IMR-90 (cell line): ENCODE data around the gene PDZD8. TPM values are rescaled to one million over a fixed set of nuclear protein-coding genes. Genes with fewer than 3 reads are reported as not detected.

Experiments
- ATAC-seq: fragments of 200-7000 bp; cut with Tn5 transposase; 2 replicates; pipeline ENCODE4 v1.9.1; 2020; ENCODE audit warnings: low read depth, mild to moderate bottlenecking, moderate library complexity
- BruUV-seq: library from RNA; stranded (reverse); fragments of 400-500 nt; replicated peaks from 2 replicates; lab custom pipeline; 2021; lab: Mats Ljungman, UMichigan
- CTCF ChIA-PET: fragments of 300-600 bp; formaldehyde crosslinking; extraction: SDS; loops from one replicate; lab custom pipeline; 2021; ENCODE audit warnings: antibody characterized with exemption; lab: Yijun Ruan, JAX
- POLR2A ChIA-PET: fragments of 300-600 bp; sonication (Branson Sonifier 250); formaldehyde crosslinking; loops from one replicate; lab custom pipeline; 2022; ENCODE audit warnings: antibody characterized with exemption; ENCODE audit not compliant: unreplicated experiment; lab: Charles Lee
- DNase-seq: peaks from one replicate; pipeline ENCODE4 v3.0.0; 2013
- H2AFZ ChIP-seq: replicated peaks from 2 replicates; pipeline ENCODE3; 2013; ENCODE audit warnings: low read length, mild to moderate bottlenecking; ENCODE audit not compliant: poor library complexity
- H2AK5ac ChIP-seq: 2 replicates; pipeline ENCODE4 v1.6.1; 2013; ENCODE audit warnings: low read depth, low read length, inconsistent platforms
- H2AK9ac ChIP-seq: replicated peaks from 2 replicates; pipeline ENCODE3; 2013; ENCODE audit warnings: mild to moderate bottlenecking, low read depth, low read length, moderate library complexity; ENCODE audit not compliant: poor library complexity
- H2BK120ac ChIP-seq: 2 replicates; pipeline ENCODE4 v1.6.1; 2013; ENCODE audit warnings: low read depth, low read length, inconsistent platforms
- H2BK15ac ChIP-seq: 3 replicates; pipeline ENCODE4 v1.6.1; 2013; ENCODE audit warnings: low read depth, low read length, inconsistent platforms
- H2BK20ac ChIP-seq: 2 replicates; pipeline ENCODE4 v1.6.1; 2013; ENCODE audit warnings: low read depth, mild to moderate bottlenecking, inconsistent platforms, low read length, moderate library complexity
- H2BK5ac ChIP-seq: 2 replicates; pipeline ENCODE4 v1.6.1; 2013; ENCODE audit warnings: mild to moderate bottlenecking, low read depth, low read length, inconsistent platforms; ENCODE audit not compliant: poor library complexity, severe bottlenecking
- H3K14ac ChIP-seq: replicated peaks from 2 replicates; pipeline ENCODE4 v1.6.1; 2013; ENCODE audit warnings: low read depth, low read length, inconsistent platforms
- H3K18ac ChIP-seq: 2 replicates; pipeline ENCODE4 v1.6.1; 2013; ENCODE audit warnings: low read depth, low read length, control low read depth
- H3K23ac ChIP-seq: 2 replicates; pipeline ENCODE4 v1.6.1; 2013; ENCODE audit warnings: low read depth, low read length, inconsistent platforms
- H3K27ac ChIP-seq: 2 replicates; pipeline ENCODE4 v1.5.1; 2013; ENCODE audit warnings: mild to moderate bottlenecking, control low read depth, low read length; ENCODE audit not compliant: insufficient read depth
- H3K27me3 ChIP-seq: 2 replicates; pipeline ENCODE4 v1.6.1; 2013; ENCODE audit warnings: low read length; ENCODE audit not compliant: control insufficient read depth, insufficient read depth
- H3K36me3 ChIP-seq: 2 replicates; pipeline ENCODE4 v1.6.1; 2013; ENCODE audit warnings: low read length, mixed read lengths; ENCODE audit not compliant: control insufficient read depth, insufficient read depth
- H3K4ac ChIP-seq: 2 replicates; pipeline ENCODE4 v1.6.1; 2013; ENCODE audit warnings: low read depth, low read length, inconsistent platforms
- H3K4me1 ChIP-seq: 2 replicates; pipeline ENCODE4 v1.6.1; 2013; ENCODE audit warnings: low read length, mixed read lengths; ENCODE audit not compliant: control insufficient read depth, insufficient read depth
- H3K4me2 ChIP-seq: 2 replicates; pipeline ENCODE4 v1.6.1; 2013; ENCODE audit warnings: low read depth, mild to moderate bottlenecking, control low read depth, low read length, moderate library complexity
- H3K4me3 ChIP-seq: 2 replicates; pipeline ENCODE4 v1.5.1; 2013; ENCODE audit warnings: low read depth, mild to moderate bottlenecking, control low read depth, low read length, moderate library complexity; ENCODE audit not compliant: insufficient read depth
- H3K56ac ChIP-seq: 2 replicates; pipeline ENCODE4 v1.6.1; 2013; ENCODE audit warnings: low read length, inconsistent platforms; ENCODE audit not compliant: insufficient read depth; ENCODE audit errors: extremely low read depth
- H3K79me1 ChIP-seq, 2 experiments: 2 replicates each; pipeline ENCODE4 v1.6.1; 2013; ENCODE audit warnings: low read length in 2 of 2, inconsistent platforms in 1 of 2, low read depth in 1 of 2
- H3K9ac ChIP-seq: 2 replicates; pipeline ENCODE4 v1.6.1; 2013; ENCODE audit warnings: low read depth, low read length, control low read depth
- H3K9me1 ChIP-seq: 2 replicates; pipeline ENCODE4 v1.6.1; 2013; ENCODE audit warnings: low read length, inconsistent platforms; ENCODE audit not compliant: insufficient read depth
- H3K9me3 ChIP-seq: 2 replicates; pipeline ENCODE4 v1.6.1; 2013; ENCODE audit warnings: low read length; ENCODE audit not compliant: control insufficient read depth, insufficient read depth
- H4K20me1 ChIP-seq: 2 replicates; pipeline ENCODE4 v1.6.1; 2013; ENCODE audit warnings: low read length, inconsistent platforms; ENCODE audit not compliant: insufficient read depth
- H4K5ac ChIP-seq: 2 replicates; pipeline ENCODE4 v1.6.1; 2013; ENCODE audit warnings: mild to moderate bottlenecking, low read depth, low read length, control low read depth
- H4K8ac ChIP-seq, 2 experiments: 2 replicates each; pipeline ENCODE4 v1.6.1; 2013; ENCODE audit warnings: low read depth in 2 of 2, low read length in 2 of 2, control low read depth in 1 of 2, inconsistent platforms in 1 of 2
- H4K91ac ChIP-seq: 2 replicates; pipeline ENCODE4 v1.6.1; 2013; ENCODE audit warnings: low read depth, low read length, inconsistent platforms; ENCODE audit not compliant: insufficient read depth
- MAFK ChIP-seq: IDR thresholded peaks from 2 replicates; pipeline ENCODE4 v1.6.1; 2012; ENCODE audit warnings: low read depth, low read length, improper control_type of control experiment
- MAZ ChIP-seq: IDR thresholded peaks from 2 replicates; pipeline ENCODE4 v1.6.1; 2012; ENCODE audit warnings: low read depth, mild to moderate bottlenecking, low read length, improper control_type of control experiment, moderate library complexity, borderline replicate concordance
- WGBS, 2 experiments: methylation state at CpG; one replicate each; pipeline versions ENCODE4 v1.1.5 to v1.1.7; 2013; ENCODE audit warnings: missing lambda C conversion rate in 2 of 2; ENCODE audit not compliant: insufficient read length in 1 of 2; ENCODE audit errors: extremely low coverage in 2 of 2; 5-methylcytosine and 5-hydroxymethylcytosine counted together
- dilution Hi-C: fragments of 300-500 bp; cut with HindIII; formaldehyde crosslinking; loops from one replicate; pipeline ENCODE4 v1.14.3; 2018; ENCODE audit warnings: low sequenced_read_pairs; ENCODE audit not compliant: unreplicated experiment
- in situ Hi-C: fragments of 300-500 bp; cut with MboI; formaldehyde crosslinking; loops from 3 replicates; pipeline ENCODE4 v1.14.3; 2019; ENCODE audit warnings: low sequenced_read_pairs, inconsistent platforms, mixed read lengths
- intact Hi-C: fragments of 100-400 bp; cut with micrococcal nuclease; formaldehyde crosslinking; loops from 2 replicates; pipeline ENCODE4 v1.10.0; 2022
- polyA plus RNA-seq, 3 experiments: library from polyadenylated mRNA; depleted of rRNA; stranded (reverse); fragments of >200 nt; gene quantifications; 2 replicates each; pipeline ENCODE4 v1.2.3, GENCODE V29; 2012; ENCODE audit warnings: low replicate concordance in 1 of 3
- total RNA-seq: library from RNA; depleted of rRNA; stranded (reverse); fragments of >200 nt; gene quantifications from 2 replicates; pipeline ENCODE4 v1.2.3, GENCODE V29; 2012

The PDZD8 gene
- total and polyA plus RNA-seq, 2 of the 4 experiments (the other 2 are of a cell fraction) = 11.3 to 20.4 TPM

GRCh38 chr10:117298219-117298618 lies 77.0 kb downstream of the PDZD8 start:
- H2BK15ac ChIP-seq = no peak overlapping the region
- H2BK5ac ChIP-seq = no peak overlapping the region
- H2AK5ac ChIP-seq = no peak overlapping the region
- H3K79me1 ChIP-seq = peaks cover 5 to 12% of the 10 kb centered on the region in 2 experiments; a peak in 2 of 4 replicates
- no peaks in the 10 kb centered on the region for H3K4me1 ChIP-seq
- H3K9me1 ChIP-seq = 0 out of 2 replicates have a peak, but pooled peaks cover 2% of the 10 kb centered on the region
- no peaks in the 10 kb centered on the region for H4K20me1 ChIP-seq
- ChIA-PET POLR2A (no interaction called here), CTCF (interaction anchor here (1.1 kb wide), 1 partner anchor 21 kb away, joined by 4 read pairs; no protein-coding TSS in a partner anchor)
- H2BK20ac ChIP-seq = no peak overlapping the region
- no peak overlapping the region for H3K14ac ChIP-seq
- H3K9me3 ChIP-seq = no peaks in the 10 kb centered on the region
- ATAC-seq (no peak), DNase-seq (no peak)
- no peaks in the 10 kb centered on the region for H3K36me3 ChIP-seq
- H2BK120ac ChIP-seq = no peak overlapping the region
- WGBS, 2 experiments = no CpG with 5 or more reads among the region's 1 CpG
- no peak overlapping the region for H3K56ac ChIP-seq
- in situ Hi-C loops = no loop called here
- BruUV-seq = no TSS peak
- H4K5ac ChIP-seq = no peak overlapping the region
- no peak overlapping the region for H2AFZ ChIP-seq
- H3K4me3 ChIP-seq = no peak overlapping the region
- H3K4me2 ChIP-seq = no peak overlapping the region
- H3K9ac ChIP-seq = no peak overlapping the region
- H4K91ac ChIP-seq = no peak overlapping the region
- no peak overlapping the region for H3K23ac ChIP-seq
- H3K18ac ChIP-seq = no peak overlapping the region
- no peak overlapping the region for H2AK9ac ChIP-seq
- peak; percentile 80 for TF ChIP-seq MAFK
- TF ChIP-seq MAZ = no peak
- H4K8ac ChIP-seq = no peak overlapping the region
- intact Hi-C loops = no loop called here
- no peak overlapping the region for H3K4ac ChIP-seq
- dilution Hi-C loops = no loop called here
- no peaks in the 10 kb centered on the region for H3K27me3 ChIP-seq
- H3K27ac ChIP-seq = no peak overlapping the region
